GM12878 (cell line): ENCODE data around the gene C16orf96. TPM values are rescaled to one million over a fixed set of nuclear protein-coding genes. Genes with fewer than 3 reads are reported as not detected.
A peak's percentile ranks its signal among the peaks of the same experiment; 100 is the strongest.

ENCODE experiments used
- CBX3 ChIP-seq: fragments of 200-600 bp; sonication (generic); IDR thresholded peaks from 2 replicates; pipeline ENCODE4 v1.6.1; 2016; ENCODE audit warnings: low read depth, borderline replicate concordance
- EED ChIP-seq: sonication (generic); IDR thresholded peaks from 2 replicates; pipeline ENCODE4 v1.6.1; 2016; ENCODE audit warnings: antibody characterized with exemption, low read depth
- FOXM1 ChIP-seq: IDR thresholded peaks from 2 replicates; pipeline ENCODE4 v1.6.1; 2012; ENCODE audit warnings: low read depth, mild to moderate bottlenecking, inconsistent platforms, low read length, moderate library complexity
- POU2F2 ChIP-seq: IDR thresholded peaks from 3 replicates; pipeline ENCODE4 v1.6.1; 2011; ENCODE audit warnings: low read depth, mild to moderate bottlenecking, low read length, borderline replicate concordance
- PRDM15 ChIP-seq: fragments of 450-650 bp; formaldehyde crosslinking; IDR thresholded peaks from 2 replicates; pipeline ENCODE4 v1.4.0; 2020; ENCODE audit warnings: mild to moderate bottlenecking, moderate library complexity
- TAF1 ChIP-seq: IDR thresholded peaks from 2 replicates; pipeline ENCODE4 v1.6.1; 2011; ENCODE audit warnings: mild to moderate bottlenecking, low read depth, low read length, borderline replicate concordance
- TARDBP ChIP-seq: IDR thresholded peaks from 2 replicates; pipeline ENCODE4 v1.6.1; 2016; ENCODE audit warnings: borderline replicate concordance
- YY1 ChIP-seq: IDR thresholded peaks from 2 replicates; pipeline ENCODE4 v1.6.1; 2011; ENCODE audit warnings: low read depth, mild to moderate bottlenecking, low read length
- ZBTB11 ChIP-seq: fragments of 450-650 bp; formaldehyde crosslinking; IDR thresholded peaks from 2 replicates; pipeline ENCODE4 v1.5.0; 2022; ENCODE audit warnings: mild to moderate bottlenecking, missing genetic modification characterization
- ZNF207 ChIP-seq: fragments of 450-650 bp; IDR thresholded peaks from 2 replicates; pipeline ENCODE4 v1.6.1; 2014; ENCODE audit warnings: antibody characterized with exemption, mild to moderate bottlenecking, borderline replicate concordance
- polyA plus RNA-seq, 11 experiments: library from polyadenylated mRNA; depleted of rRNA in 4 of 11; unstranded in 6 of 11; stranded (reverse) in 5 of 11; fragments of >200 nt; fragmentation: Nextera tagmentation in 4 of 11; fragmentation: Illumina TruSeq in 1 of 11; extraction: Ambion mirVana in 4 of 11; extraction: Trizol in 1 of 11; gene quantifications; 1 replicate in 1 of 11; 2 replicates in 10 of 11; pipeline versions ENCODE4 v1.2.1 to v1.2.3, GENCODE V29; 2011 to 2016; ENCODE audit warnings: inconsistent platforms in 2 of 11, missing spikeins in 2 of 11, low read depth in 1 of 11
- total RNA-seq, 4 experiments: library from RNA; depleted of rRNA in 3 of 4; stranded (reverse); fragments of >200 nt in 3 of 4; fragmentation: Illumina TruSeq in 1 of 4; extraction: Trizol in 1 of 4; gene quantifications; 2 replicates each; pipeline versions ENCODE4 v1.2.1 to v1.2.3, GENCODE V29; 2013 to 2021
- TF ChIP-seq, protein P1 (sequence below): fragments of 450-650 bp; IDR thresholded peaks from 2 replicates; pipeline ENCODE4 v1.6.1; 2014; ENCODE audit warnings: mild to moderate bottlenecking
- TF ChIP-seq, protein P2 (sequence below): fragments of 450-650 bp; IDR thresholded peaks from 2 replicates; pipeline ENCODE4 v1.6.1; 2018; ENCODE audit warnings: borderline replicate concordance, mild to moderate bottlenecking; ENCODE audit not compliant: partially characterized antibody
- TF ChIP-seq, protein P3 (sequence below): fragments of 450-650 bp; IDR thresholded peaks from 2 replicates; pipeline ENCODE4 v1.6.1; 2017; ENCODE audit warnings: mild to moderate bottlenecking, moderate library complexity

C16orf96 gene
- total and polyA plus RNA-seq, 10 of the 15 experiments (the other 5 are each of a cell fraction or from before 2014, with no cell fraction given), result 0.01 to 0.08 (median 0.01) TPM; not detected in 7

- TF ChIP-seq ZBTB11 (CRISPR knock-in tag) (no peak), EED (no peak), TARDBP (no peak), ZNF207 (no peak), POU2F2 (peak; percentile 95; the same call in 2 of the 3 replicates), YY1 (peak; percentile 72), PRDM15 (no peak), TAF1 (peak; percentile 64; the same call in 1 of the 2 replicates), CBX3 (no peak), FOXM1 (no peak)
- TF ChIP-seq, protein P1, sequence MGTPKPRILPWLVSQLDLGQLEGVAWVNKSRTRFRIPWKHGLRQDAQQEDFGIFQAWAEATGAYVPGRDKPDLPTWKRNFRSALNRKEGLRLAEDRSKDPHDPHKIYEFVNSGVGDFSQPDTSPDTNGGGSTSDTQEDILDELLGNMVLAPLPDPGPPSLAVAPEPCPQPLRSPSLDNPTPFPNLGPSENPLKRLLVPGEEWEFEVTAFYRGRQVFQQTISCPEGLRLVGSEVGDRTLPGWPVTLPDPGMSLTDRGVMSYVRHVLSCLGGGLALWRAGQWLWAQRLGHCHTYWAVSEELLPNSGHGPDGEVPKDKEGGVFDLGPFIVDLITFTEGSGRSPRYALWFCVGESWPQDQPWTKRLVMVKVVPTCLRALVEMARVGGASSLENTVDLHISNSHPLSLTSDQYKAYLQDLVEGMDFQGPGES, result peak; percentile 75
- TF ChIP-seq, protein P2, sequence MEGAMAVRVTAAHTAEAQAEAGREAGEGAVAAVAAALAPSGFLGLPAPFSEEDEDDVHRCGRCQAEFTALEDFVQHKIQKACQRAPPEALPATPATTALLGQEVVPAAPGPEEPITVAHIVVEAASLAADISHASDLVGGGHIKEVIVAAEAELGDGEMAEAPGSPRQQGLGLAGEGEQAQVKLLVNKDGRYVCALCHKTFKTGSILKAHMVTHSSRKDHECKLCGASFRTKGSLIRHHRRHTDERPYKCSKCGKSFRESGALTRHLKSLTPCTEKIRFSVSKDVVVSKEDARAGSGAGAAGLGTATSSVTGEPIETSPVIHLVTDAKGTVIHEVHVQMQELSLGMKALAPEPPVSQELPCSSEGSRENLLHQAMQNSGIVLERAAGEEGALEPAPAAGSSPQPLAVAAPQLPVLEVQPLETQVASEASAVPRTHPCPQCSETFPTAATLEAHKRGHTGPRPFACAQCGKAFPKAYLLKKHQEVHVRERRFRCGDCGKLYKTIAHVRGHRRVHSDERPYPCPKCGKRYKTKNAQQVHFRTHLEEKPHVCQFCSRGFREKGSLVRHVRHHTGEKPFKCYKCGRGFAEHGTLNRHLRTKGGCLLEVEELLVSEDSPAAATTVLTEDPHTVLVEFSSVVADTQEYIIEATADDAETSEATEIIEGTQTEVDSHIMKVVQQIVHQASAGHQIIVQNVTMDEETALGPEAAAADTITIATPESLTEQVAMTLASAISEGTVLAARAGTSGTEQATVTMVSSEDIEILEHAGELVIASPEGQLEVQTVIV, result peak; percentile 81
- TF ChIP-seq, protein P3, sequence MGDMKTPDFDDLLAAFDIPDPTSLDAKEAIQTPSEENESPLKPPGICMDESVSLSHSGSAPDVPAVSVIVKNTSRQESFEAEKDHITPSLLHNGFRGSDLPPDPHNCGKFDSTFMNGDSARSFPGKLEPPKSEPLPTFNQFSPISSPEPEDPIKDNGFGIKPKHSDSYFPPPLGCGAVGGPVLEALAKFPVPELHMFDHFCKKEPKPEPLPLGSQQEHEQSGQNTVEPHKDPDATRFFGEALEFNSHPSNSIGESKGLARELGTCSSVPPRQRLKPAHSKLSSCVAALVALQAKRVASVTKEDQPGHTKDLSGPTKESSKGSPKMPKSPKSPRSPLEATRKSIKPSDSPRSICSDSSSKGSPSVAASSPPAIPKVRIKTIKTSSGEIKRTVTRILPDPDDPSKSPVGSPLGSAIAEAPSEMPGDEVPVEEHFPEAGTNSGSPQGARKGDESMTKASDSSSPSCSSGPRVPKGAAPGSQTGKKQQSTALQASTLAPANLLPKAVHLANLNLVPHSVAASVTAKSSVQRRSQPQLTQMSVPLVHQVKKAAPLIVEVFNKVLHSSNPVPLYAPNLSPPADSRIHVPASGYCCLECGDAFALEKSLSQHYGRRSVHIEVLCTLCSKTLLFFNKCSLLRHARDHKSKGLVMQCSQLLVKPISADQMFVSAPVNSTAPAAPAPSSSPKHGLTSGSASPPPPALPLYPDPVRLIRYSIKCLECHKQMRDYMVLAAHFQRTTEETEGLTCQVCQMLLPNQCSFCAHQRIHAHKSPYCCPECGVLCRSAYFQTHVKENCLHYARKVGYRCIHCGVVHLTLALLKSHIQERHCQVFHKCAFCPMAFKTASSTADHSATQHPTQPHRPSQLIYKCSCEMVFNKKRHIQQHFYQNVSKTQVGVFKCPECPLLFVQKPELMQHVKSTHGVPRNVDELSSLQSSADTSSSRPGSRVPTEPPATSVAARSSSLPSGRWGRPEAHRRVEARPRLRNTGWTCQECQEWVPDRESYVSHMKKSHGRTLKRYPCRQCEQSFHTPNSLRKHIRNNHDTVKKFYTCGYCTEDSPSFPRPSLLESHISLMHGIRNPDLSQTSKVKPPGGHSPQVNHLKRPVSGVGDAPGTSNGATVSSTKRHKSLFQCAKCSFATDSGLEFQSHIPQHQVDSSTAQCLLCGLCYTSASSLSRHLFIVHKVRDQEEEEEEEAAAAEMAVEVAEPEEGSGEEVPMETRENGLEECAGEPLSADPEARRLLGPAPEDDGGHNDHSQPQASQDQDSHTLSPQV, result no peak
Measured at GRCh38 chr16:4616047-4616811, 60.1 kb downstream of the C16orf96 start (continued).
